Germinal center (tissue), 1 donor: Measurements from ENCODE around the gene NT5DC1.
"Not testable (repeated sequence)": the region's sequence is repeated elsewhere in the genome, so short reads cannot be mapped to it uniquely, and the experiment has no call there.

Experiments
- DNase-seq: peaks from one replicate; pipeline ENCODE4 v3.0.0; 2012; ENCODE audit warnings: mixed read lengths, low spot score

Gene NT5DC1

GRCh38 chr6:116090251-116090650 is 10.4 kb upstream of the NT5DC1 start:
- DNase-seq = no peak

GRCh38 chr6:116094041-116094440 is 6.6 kb upstream of the NT5DC1 start:
- DNase-seq = no peak

GRCh38 chr6:116096048-116096759 is 4.4 kb upstream of the NT5DC1 start:
- not testable (repeated sequence) for DNase-seq

GRCh38 chr6:116096979-116097816 is 3.5 kb upstream of the NT5DC1 start:
- DNase-seq = no peak

GRCh38 chr6:116099036-116099435 is 1.6 kb upstream of the NT5DC1 start:
- DNase-seq = no peak

GRCh38 chr6:116101302-116101718 is 657 bp downstream of the NT5DC1 start:
- DNase-seq = no peak

- DNase-seq = no peak
These were observed 1.1 kb downstream of the NT5DC1 start for GRCh38 chr6:116101790-116102189.

- no peak for DNase-seq
These were observed 2.2 kb downstream of the NT5DC1 start for GRCh38 chr6:116102873-116103272.

- no peak for DNase-seq
These were observed 4.0 kb downstream of the NT5DC1 start for GRCh38 chr6:116104636-116105035.

- DNase-seq = no peak
These were observed 4.6 kb downstream of the NT5DC1 start for GRCh38 chr6:116105247-116105646.

GRCh38 chr6:116106146-116106545 is 5.5 kb downstream of the NT5DC1 start:
- DNase-seq = no peak

GRCh38 chr6:116108836-116109235 is 8.2 kb downstream of the NT5DC1 start:
- no peak for DNase-seq

GRCh38 chr6:116111552-116112528 is 11.2 kb downstream of the NT5DC1 start:
- peak; percentile 21 for DNase-seq

GRCh38 chr6:116113386-116113785 is 12.7 kb downstream of the NT5DC1 start:
- no peak for DNase-seq

- no peak for DNase-seq
These were observed 15.1 kb downstream of the NT5DC1 start for GRCh38 chr6:116115781-116116180.

GRCh38 chr6:116118608-116119007 is 18.0 kb downstream of the NT5DC1 start:
- no peak for DNase-seq

GRCh38 chr6:116120430-116120829 is 19.8 kb downstream of the NT5DC1 start:
- no peak for DNase-seq

- DNase-seq = no peak
These were observed 25.4 kb downstream of the NT5DC1 start, which contains the start of gene COL10A1 for GRCh38 chr6:116126032-116126431. TSS of gene COL10A1 (minus strand) at chr6:116126132. CDS start at chr6:116125492, 640 bp downstream.

GRCh38 chr6:116127771-116128493 is 27.3 kb downstream of the NT5DC1 start:
- DNase-seq = no peak

GRCh38 chr6:116133453-116133852 is 32.8 kb downstream of the NT5DC1 start:
- DNase-seq = no peak

GRCh38 chr6:116136373-116136772 is 35.7 kb downstream of the NT5DC1 start:
- no peak for DNase-seq
